GM19043 (cell line): ENCODE data around the gene PCGF3.
"Not testable (repeated sequence)": the region's sequence is repeated elsewhere in the genome, so short reads cannot be mapped to it uniquely, and the experiment has no call there.

Experiments
- ATAC-seq: cut with Tn5 transposase; IDR thresholded peaks from one replicate; pipeline ENCODE4 v1.9.1; 2021; ENCODE audit warnings: low read depth; ENCODE audit not compliant: unreplicated experiment

PCGF3 gene

GRCh38 chr4:680928-681645 lies 24.5 kb upstream of the PCGF3 start:
- no peak for ATAC-seq

- no peak for ATAC-seq
Observed at GRCh38 chr4:681736-682451, 23.7 kb upstream of the PCGF3 start.

- no peak for ATAC-seq
Observed at GRCh38 chr4:682490-683172, 23.0 kb upstream of the PCGF3 start.

- no peak for ATAC-seq
Observed at GRCh38 chr4:683247-683897, 22.3 kb upstream of the PCGF3 start.

GRCh38 chr4:683982-684622 lies 21.5 kb upstream of the PCGF3 start:
- ATAC-seq: no peak

GRCh38 chr4:684623-685327 lies 20.9 kb upstream of the PCGF3 start:
- no peak for ATAC-seq

GRCh38 chr4:685679-686412 lies 19.8 kb upstream of the PCGF3 start:
- ATAC-seq: no peak

- ATAC-seq: no peak
Observed at GRCh38 chr4:686413-687040, 19.1 kb upstream of the PCGF3 start.

GRCh38 chr4:687048-687970 lies 18.3 kb upstream of the PCGF3 start:
- no peak for ATAC-seq

GRCh38 chr4:687971-688853 lies 17.4 kb upstream of the PCGF3 start:
- no peak for ATAC-seq

- no peak for ATAC-seq
Observed at GRCh38 chr4:688854-689681, 16.6 kb upstream of the PCGF3 start, which contains the start of gene SLC49A3. Gene SLC49A3, minus strand, starts transcription at chr4:689151. Its CDS starts 24 bp downstream, at chr4:689127.

- ATAC-seq: no peak
Observed at GRCh38 chr4:689723-690122, 15.9 kb upstream of the PCGF3 start.

GRCh38 chr4:692771-693554 lies 12.7 kb upstream of the PCGF3 start:
- ATAC-seq: no peak

GRCh38 chr4:694341-694940 lies 11.2 kb upstream of the PCGF3 start:
- not testable (repeated sequence) for ATAC-seq
